Cardiac septum (tissue), 1 donor: ENCODE measurements around the gene SAMD4B. TPM values are rescaled to one million over a fixed set of nuclear protein-coding genes. Genes with fewer than 3 reads are reported as not detected.
"Not testable (repeated sequence)": the region's sequence is repeated elsewhere in the genome, so short reads cannot be mapped to it uniquely, and the experiment has no call there.

ENCODE experiments used
- DNase-seq: peaks from one replicate; pipeline ENCODE4 v3.0.0-alpha.2; 2020; ENCODE audit warnings: low spot score
- intact Hi-C: fragments of 100-400 bp; cut with DNase I; formaldehyde crosslinking; loops from one replicate; pipeline ENCODE4 v1.14.0; 2022
- total RNA-seq: library from RNA; stranded (reverse); fragmentation: NEBNext Ultra II Directional; extraction: Animal tissue kit (Norgen Biotek cat#: 25700); gene quantifications from one replicate; pipeline ENCODE4 v1.2.1, GENCODE V29; 2021
- donor health status: DM: no; HTN: no; CAD: no.

The SAMD4B gene
- total RNA-seq, 1 donor from 2014 or later: 65.8 TPM

GRCh38 chr19:39355253-39355652, 13.0 kb downstream of the SAMD4B start:
- intact Hi-C loops: no loop called here
- no peak for DNase-seq

GRCh38 chr19:39356073-39356472, 13.9 kb downstream of the SAMD4B start:
- intact Hi-C loops: no loop called here
- DNase-seq: no peak

- intact Hi-C loops: no loop called here
- no peak for DNase-seq
These were observed 14.4 kb downstream of the SAMD4B start for GRCh38 chr19:39356647-39357046.

- intact Hi-C loops: no loop called here
- DNase-seq: no peak
These were observed 16.8 kb downstream of the SAMD4B start for GRCh38 chr19:39359026-39359425.

- intact Hi-C loops: no loop called here
- no peak for DNase-seq
These were observed 18.4 kb downstream of the SAMD4B start for GRCh38 chr19:39360599-39360998.

- intact Hi-C loops: no loop called here
- no peak for DNase-seq
These were observed 20.7 kb downstream of the SAMD4B start for GRCh38 chr19:39362682-39363657.

GRCh38 chr19:39363901-39364457, 21.8 kb downstream of the SAMD4B start:
- intact Hi-C loops: no loop called here
- no peak for DNase-seq

GRCh38 chr19:39365531-39365930, 23.3 kb downstream of the SAMD4B start:
- intact Hi-C loops: no loop called here
- no peak for DNase-seq

GRCh38 chr19:39369200-39369599, 27.0 kb downstream of the SAMD4B start:
- no peak for DNase-seq
- intact Hi-C loops: no loop called here

GRCh38 chr19:39370735-39371134, 28.5 kb downstream of the SAMD4B start:
- intact Hi-C loops: no loop called here
- no peak for DNase-seq

GRCh38 chr19:39372047-39372802, 30.0 kb downstream of the SAMD4B start:
- intact Hi-C loops: loop anchor here (1.0 kb wide), 1 partner anchor 30 kb away; the partner anchor contains the start of gene SAMD4B
- peak; percentile 80 for DNase-seq

- intact Hi-C loops: loop anchor here (1.0 kb wide), 1 partner anchor 31 kb away; the partner anchor contains the start of gene SAMD4B
- no peak for DNase-seq
These were observed 30.7 kb downstream of the SAMD4B start for GRCh38 chr19:39372941-39373340.

- intact Hi-C loops: no loop called here
- DNase-seq: no peak
These were observed 33.7 kb downstream of the SAMD4B start for GRCh38 chr19:39375929-39376328.

- DNase-seq: no peak
- intact Hi-C loops: no loop called here
These were observed 35.4 kb downstream of the SAMD4B start for GRCh38 chr19:39377373-39378362.

GRCh38 chr19:39379366-39379765, 37.1 kb downstream of the SAMD4B start:
- DNase-seq, intact Hi-C loops: not testable (repeated sequence)

- intact Hi-C loops: no loop called here
- no peak for DNase-seq
These were observed 37.7 kb downstream of the SAMD4B start for GRCh38 chr19:39379865-39380396.

GRCh38 chr19:39380521-39381502, 38.6 kb downstream of the SAMD4B start:
- intact Hi-C loops: no loop called here
- no peak for DNase-seq
